Activated CD4-positive, alpha-beta memory T cell treated with anti-CD3 and anti-CD28 coated beads, Interleukin-2, amount 10 ng/mL, durations not matched to agents 7 days and 5 days (primary cell): ENCODE measurements around the gene USP17L19. TPM values are rescaled to one million over a fixed set of nuclear protein-coding genes. Genes with fewer than 3 reads are reported as not detected.
"Not testable (repeated sequence)": the region's sequence is repeated elsewhere in the genome, so short reads cannot be mapped to it uniquely, and the experiment has no call there.

ENCODE experiments used
- CTCF ChIA-PET: fragments of 350-600 bp; sonication (Branson Sonifier 250); formaldehyde crosslinking; loops from one replicate; lab custom pipeline; 2021; ENCODE audit warnings: antibody characterized with exemption, inconsistent platforms; lab: Charles Lee
- POLR2A ChIA-PET: fragments of 350-600 bp; sonication (Branson Sonifier 250); formaldehyde crosslinking; loops from one replicate; lab custom pipeline; 2021; ENCODE audit warnings: antibody characterized with exemption; lab: Charles Lee
- DNase-seq: peaks from one replicate; pipeline ENCODE4 v3.0.0-alpha.2; 2020
- H3K27ac Mint-ChIP-seq: one replicate; pipeline ENCODE4 v1.8.0; 2021; ENCODE audit warnings: mild to moderate bottlenecking, mixed read lengths
- H3K27me3 Mint-ChIP-seq: one replicate; pipeline ENCODE4 v1.8.0; 2021; ENCODE audit warnings: mixed read lengths
- H3K36me3 Mint-ChIP-seq: one replicate; pipeline ENCODE4 v1.8.0; 2021; ENCODE audit warnings: low read depth, mixed read lengths
- H3K4me1 Mint-ChIP-seq: one replicate; pipeline ENCODE4 v1.8.0; 2021; ENCODE audit warnings: mixed read lengths
- H3K4me3 Mint-ChIP-seq: one replicate; pipeline ENCODE4 v1.8.0; 2021; ENCODE audit warnings: mild to moderate bottlenecking, mixed read lengths
- H3K9me3 Mint-ChIP-seq: one replicate; pipeline ENCODE4 v1.8.0; 2021; ENCODE audit warnings: mixed read lengths
- total RNA-seq, 2 experiments: library from RNA; stranded (reverse); gene quantifications; one replicate each; pipeline ENCODE4 v1.2.3, GENCODE V29; 2021

Gene USP17L19
- total RNA-seq, 2 experiments from 2014 or later: not detected

GRCh38 chr4:9267319-9267718 is 14.1 kb downstream of the USP17L19 start, which contains the start of gene USP17L22:
Gene USP17L22, plus strand, starts transcription at chr4:9267619. Its CDS starts 0 bp downstream, at chr4:9267619.
- H3K36me3 Mint-ChIP-seq, POLR2A ChIA-PET, H3K9me3 Mint-ChIP-seq, H3K4me3 Mint-ChIP-seq, H3K27me3 Mint-ChIP-seq, CTCF ChIA-PET, H3K27ac Mint-ChIP-seq, H3K4me1 Mint-ChIP-seq, DNase-seq: not testable (repeated sequence)

GRCh38 chr4:9271719-9272118 is 18.5 kb downstream of the USP17L19 start:
- POLR2A ChIA-PET, H3K36me3 Mint-ChIP-seq: not testable (repeated sequence)

More at GRCh38 chr4:9271719-9272118, 18.5 kb downstream of the USP17L19 start:
- H3K4me1 Mint-ChIP-seq, H3K27me3 Mint-ChIP-seq, H3K27ac Mint-ChIP-seq, H3K4me3 Mint-ChIP-seq, CTCF ChIA-PET, H3K9me3 Mint-ChIP-seq: not testable (repeated sequence)
- peak; percentile 20 for DNase-seq

Other genes starting within 250 kb of the USP17L19 start
- gene FAM90A26, start 83.0 kb upstream of the USP17L19 start, total RNA-seq: not detected
- not detected for gene USP17L10, start 42.7 kb upstream of the USP17L19 start, total RNA-seq
- not detected for gene USP17L11, start 38.0 kb upstream of the USP17L19 start, total RNA-seq
- not detected for gene USP17L12, start 33.2 kb upstream of the USP17L19 start, total RNA-seq
- not detected for gene USP17L13, start 28.5 kb upstream of the USP17L19 start, total RNA-seq
- not detected for gene USP17L15, start 19.0 kb upstream of the USP17L19 start, total RNA-seq
- gene USP17L17, start 9.5 kb upstream of the USP17L19 start, total RNA-seq: not detected
- gene USP17L18, start 4.7 kb upstream of the USP17L19 start, total RNA-seq: not detected
- gene USP17L20, start 4.7 kb downstream of the USP17L19 start, total RNA-seq: not detected
- not detected for gene USP17L21, start 9.5 kb downstream of the USP17L19 start, total RNA-seq
- gene USP17L22, start 14.2 kb downstream of the USP17L19 start, total RNA-seq: not detected
- not detected for gene USP17L24, start 71.8 kb downstream of the USP17L19 start, total RNA-seq
- not detected for gene USP17L25, start 76.5 kb downstream of the USP17L19 start, total RNA-seq
- not detected for gene USP17L26, start 81.3 kb downstream of the USP17L19 start, total RNA-seq
- not detected for gene USP17L5, start 86.0 kb downstream of the USP17L19 start, total RNA-seq
- not detected for gene USP17L27, start 90.8 kb downstream of the USP17L19 start, total RNA-seq
- not detected for gene USP17L28, start 95.5 kb downstream of the USP17L19 start, total RNA-seq
- not detected for gene USP17L29, start 100.3 kb downstream of the USP17L19 start, total RNA-seq
- gene USP17L30, start 109.8 kb downstream of the USP17L19 start, total RNA-seq: not detected
- gene DEFB131A, start 191.0 kb downstream of the USP17L19 start, total RNA-seq: not detected